Esophagus muscularis mucosa (tissue), 4 donors: ENCODE data around the gene COL11A2. TPM values are rescaled to one million over a fixed set of nuclear protein-coding genes. Genes with fewer than 3 reads are reported as not detected.

ENCODE experiments used
- DNase-seq: peaks from one replicate; pipeline ENCODE4 v3.0.0-alpha.2; 2017; ENCODE audit errors: extremely low spot score
- H3K27ac ChIP-seq, 4 donors: fragments of 200-600 bp; sonication (generic); replicated peaks in 1 of 4; 1 replicate in 3 of 4; 2 replicates in 1 of 4; pipeline ENCODE4 v1.5.1; 2016 to 2019; ENCODE audit warnings: mild to moderate bottlenecking in 1 of 4
- H3K27me3 ChIP-seq, 4 donors: fragments of 200-600 bp; sonication (generic); one replicate each; pipeline versions ENCODE4 v1.5.1 to v1.6.0; 2016 to 2019
- H3K36me3 ChIP-seq, 4 donors: fragments of 200-600 bp; sonication (generic); one replicate each; pipeline ENCODE4 v1.5.1; 2016 to 2019
- H3K4me1 ChIP-seq, 4 donors: fragments of 200-600 bp; sonication (generic); one replicate each; pipeline ENCODE4 v1.5.1; 2016 to 2019
- H3K4me3 ChIP-seq, 4 donors: fragments of 200-600 bp; sonication (generic); 1 replicate in 2 of 4; 2 replicates in 2 of 4; pipeline ENCODE4 v1.5.1; 2016 to 2019; ENCODE audit warnings: mild to moderate bottlenecking in 4 of 4, moderate library complexity in 1 of 4
- H3K9me3 ChIP-seq, 4 donors: fragments of 200-600 bp; sonication (generic); 1 replicate in 3 of 4; 2 replicates in 1 of 4; pipeline ENCODE4 v1.5.1; 2016 to 2019
- EP300 ChIP-seq: sonication (generic); formaldehyde crosslinking; IDR thresholded peaks from one replicate; pipeline ENCODE4 v1.6.1; 2017; ENCODE audit warnings: antibody characterized with exemption
- POLR2A ChIP-seq: fragments of 450-650 bp; IDR thresholded peaks from one replicate; pipeline ENCODE4 v1.6.1; 2017; ENCODE audit warnings: antibody characterized with exemption, moderate library complexity, mild to moderate bottlenecking, low read depth
- POLR2AphosphoS5 ChIP-seq, 2 donors: sonication (generic); formaldehyde crosslinking; IDR thresholded peaks; one replicate each; pipeline ENCODE4 v1.6.1; 2017; ENCODE audit warnings: antibody characterized with exemption in 2 of 2
- WGBS: methylation state at CpG from one replicate; pipeline ENCODE4 v1.1.5; 2018; 5-methylcytosine and 5-hydroxymethylcytosine counted together
- intact Hi-C: fragments of 100-400 bp; cut with DNase I; formaldehyde crosslinking; loops from one replicate; pipeline ENCODE4 v1.15.1; 2023
- total RNA-seq, 4 donors: library from RNA; depleted of rRNA; stranded (reverse); fragments of >200 nt; gene quantifications; one replicate each; pipeline versions ENCODE4 v1.1.0 to v1.2.1, GENCODE V29; 2016
- TF ChIP-seq, protein P1 (sequence below), 3 experiments: fragments of 200-600 bp in 2 of 3; fragments of 450-650 bp in 1 of 3; sonication (generic) in 2 of 3; IDR thresholded peaks; one replicate each; pipeline ENCODE4 v1.5.1; 2017 to 2019; ENCODE audit warnings: antibody characterized with exemption in 3 of 3, mild to moderate bottlenecking in 2 of 3, moderate library complexity in 1 of 3

Gene COL11A2
- total RNA-seq, 4 donors from 2014 or later, result 0.17 to 1.1 (median 0.19) TPM; not detected in 1

DNA sequence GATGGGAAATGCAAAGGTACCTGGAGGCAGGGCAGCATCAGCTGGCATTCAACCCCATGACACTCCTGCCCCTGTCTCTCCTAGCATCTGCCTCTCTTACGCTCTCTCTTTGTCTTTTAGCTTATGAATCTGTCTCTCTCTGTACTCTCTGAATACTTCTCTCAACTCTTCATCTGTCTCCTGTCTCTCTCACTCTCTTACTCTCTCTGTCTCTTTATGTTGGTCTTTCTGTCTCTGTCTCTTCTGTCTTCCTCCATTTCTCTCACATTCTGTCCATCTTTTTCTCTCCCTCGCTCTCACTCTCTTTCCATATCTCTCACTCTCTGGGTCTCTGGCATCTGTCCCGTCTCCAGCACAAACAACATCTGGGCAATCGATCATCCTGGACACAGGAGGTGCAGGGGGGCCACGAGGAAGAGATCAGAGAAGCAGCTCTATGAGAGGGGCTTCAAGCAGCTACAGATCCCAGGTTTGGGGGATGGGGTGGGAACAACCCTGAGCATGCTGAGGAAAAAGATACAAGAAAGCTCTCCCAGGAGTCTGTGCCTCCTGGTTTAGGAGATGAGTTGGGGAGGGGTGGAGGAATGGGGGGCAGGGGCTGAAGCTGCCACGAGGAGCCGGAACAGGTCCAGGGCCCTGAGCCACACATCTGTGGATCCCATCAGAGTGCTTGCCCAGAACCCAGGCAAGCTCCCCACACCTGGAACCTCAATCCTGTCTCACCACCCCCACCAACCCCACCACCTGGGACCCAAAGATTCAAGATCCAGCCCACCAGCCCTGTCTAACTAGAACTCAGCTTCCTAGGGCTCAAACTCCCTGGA is 2.4 kb downstream of the COL11A2 start:
- H3K36me3 ChIP-seq, result peaks cover 2 to 13% (median 10%) of the 10 kb centered on the region in 4 donors
- peaks cover 15 to 26% (median 23%) of the 10 kb centered on the region in 4 donors for H3K4me1 ChIP-seq
- TF ChIP-seq, protein P1, sequence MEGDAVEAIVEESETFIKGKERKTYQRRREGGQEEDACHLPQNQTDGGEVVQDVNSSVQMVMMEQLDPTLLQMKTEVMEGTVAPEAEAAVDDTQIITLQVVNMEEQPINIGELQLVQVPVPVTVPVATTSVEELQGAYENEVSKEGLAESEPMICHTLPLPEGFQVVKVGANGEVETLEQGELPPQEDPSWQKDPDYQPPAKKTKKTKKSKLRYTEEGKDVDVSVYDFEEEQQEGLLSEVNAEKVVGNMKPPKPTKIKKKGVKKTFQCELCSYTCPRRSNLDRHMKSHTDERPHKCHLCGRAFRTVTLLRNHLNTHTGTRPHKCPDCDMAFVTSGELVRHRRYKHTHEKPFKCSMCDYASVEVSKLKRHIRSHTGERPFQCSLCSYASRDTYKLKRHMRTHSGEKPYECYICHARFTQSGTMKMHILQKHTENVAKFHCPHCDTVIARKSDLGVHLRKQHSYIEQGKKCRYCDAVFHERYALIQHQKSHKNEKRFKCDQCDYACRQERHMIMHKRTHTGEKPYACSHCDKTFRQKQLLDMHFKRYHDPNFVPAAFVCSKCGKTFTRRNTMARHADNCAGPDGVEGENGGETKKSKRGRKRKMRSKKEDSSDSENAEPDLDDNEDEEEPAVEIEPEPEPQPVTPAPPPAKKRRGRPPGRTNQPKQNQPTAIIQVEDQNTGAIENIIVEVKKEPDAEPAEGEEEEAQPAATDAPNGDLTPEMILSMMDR (IDR thresholded peaks at IDR 0.05), result no peak
- TF ChIP-seq POLR2A (no peak), POLR2AphosphoS5 (IDR thresholded peaks at IDR 0.05) (no peak), EP300 (no peak)
- no peaks in the 10 kb centered on the region for H3K9me3 ChIP-seq
- intact Hi-C loops, result loop anchor here (5.0 kb wide), 1 partner anchor 57 kb away; no protein-coding TSS in a partner anchor
- no peak overlapping the region for H3K4me3 ChIP-seq
- H3K27me3 ChIP-seq, result peaks cover 0 to 74% (median 5%) of the 10 kb centered on the region in 4 donors
- WGBS, result 52% methylated on average over 7 of the region's 7 CpGs
- no peak overlapping the region for H3K27ac ChIP-seq
- no peak for DNase-seq

DNA sequence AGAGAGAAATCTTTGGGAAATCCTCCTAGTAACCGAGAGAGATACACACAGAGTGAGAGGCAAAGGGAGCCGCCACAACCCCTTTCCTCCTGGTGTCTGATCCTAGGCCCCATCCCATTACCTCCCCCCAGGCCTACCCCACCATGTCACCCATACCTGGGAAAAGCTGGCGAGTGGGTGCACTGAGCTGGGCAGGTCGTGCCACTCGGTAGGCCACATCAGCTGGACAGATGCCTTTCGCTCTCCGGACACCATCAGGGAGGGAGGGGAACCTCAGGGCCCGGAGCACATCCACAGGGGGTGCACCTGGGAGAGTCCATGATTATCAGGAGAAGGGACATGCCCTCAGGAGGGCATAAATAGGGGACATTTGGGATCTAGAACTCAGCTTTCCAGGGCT is 3.1 kb downstream of the COL11A2 start:
- peaks cover 0 to 6% (median 3%) of the 10 kb centered on the region in 4 donors for H3K36me3 ChIP-seq
- TF ChIP-seq EP300, result no peak
- TF ChIP-seq, protein P1 (IDR thresholded peaks at IDR 0.05), result no peak
- no peak for TF ChIP-seq POLR2A
- no peak for TF ChIP-seq POLR2AphosphoS5 (IDR thresholded peaks at IDR 0.05)
- intact Hi-C loops, result no loop called here
- no peak overlapping the region for H3K4me3 ChIP-seq
- H3K27ac ChIP-seq, result no peak overlapping the region
- H3K4me1 ChIP-seq, result peaks cover 15 to 26% (median 23%) of the 10 kb centered on the region in 4 donors
- H3K9me3 ChIP-seq, result no peaks in the 10 kb centered on the region
- H3K27me3 ChIP-seq, result peaks cover 0 to 77% (median 5%) of the 10 kb centered on the region in 4 donors
- DNase-seq, result no peak
- WGBS, result 90% methylated on average over 6 of the region's 8 CpGs

DNA sequence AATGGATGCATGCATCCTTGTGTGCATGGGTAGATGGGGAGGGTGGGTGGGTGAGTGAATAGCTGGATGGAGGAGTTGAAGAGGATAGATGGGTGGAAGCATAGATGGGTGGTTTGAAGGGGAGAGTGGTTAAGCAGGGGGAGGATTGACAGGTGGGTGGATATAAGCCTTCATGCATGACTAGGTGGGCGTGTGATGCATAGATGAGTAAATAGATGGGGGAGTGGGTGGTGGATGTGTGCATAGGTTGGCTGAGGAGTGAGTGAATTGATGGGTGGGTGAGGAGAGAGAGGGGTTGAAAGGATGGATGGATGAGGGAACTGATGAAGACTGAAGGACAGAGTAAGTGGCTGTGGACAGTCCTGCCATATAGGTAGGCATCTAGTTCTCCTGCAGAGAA is 4.5 kb downstream of the COL11A2 start:
- no peak overlapping the region for H3K4me3 ChIP-seq
- WGBS, result 86% methylated on average over 1 of the region's 1 CpG
- H3K27ac ChIP-seq, result no peak overlapping the region
- intact Hi-C loops, result no loop called here
- peaks cover 0 to 77% (median 5%) of the 10 kb centered on the region in 4 donors for H3K27me3 ChIP-seq
- no peaks in the 10 kb centered on the region for H3K36me3 ChIP-seq
- TF ChIP-seq, protein P1 (IDR thresholded peaks at IDR 0.05), result no peak
- TF ChIP-seq POLR2AphosphoS5 (IDR thresholded peaks at IDR 0.05), result no peak
- TF ChIP-seq EP300, result no peak
- no peak for TF ChIP-seq POLR2A
- DNase-seq, result no peak
- H3K4me1 ChIP-seq, result peaks cover 10 to 16% (median 15%) of the 10 kb centered on the region in 4 donors
- H3K9me3 ChIP-seq, result no peaks in the 10 kb centered on the region

DNA sequence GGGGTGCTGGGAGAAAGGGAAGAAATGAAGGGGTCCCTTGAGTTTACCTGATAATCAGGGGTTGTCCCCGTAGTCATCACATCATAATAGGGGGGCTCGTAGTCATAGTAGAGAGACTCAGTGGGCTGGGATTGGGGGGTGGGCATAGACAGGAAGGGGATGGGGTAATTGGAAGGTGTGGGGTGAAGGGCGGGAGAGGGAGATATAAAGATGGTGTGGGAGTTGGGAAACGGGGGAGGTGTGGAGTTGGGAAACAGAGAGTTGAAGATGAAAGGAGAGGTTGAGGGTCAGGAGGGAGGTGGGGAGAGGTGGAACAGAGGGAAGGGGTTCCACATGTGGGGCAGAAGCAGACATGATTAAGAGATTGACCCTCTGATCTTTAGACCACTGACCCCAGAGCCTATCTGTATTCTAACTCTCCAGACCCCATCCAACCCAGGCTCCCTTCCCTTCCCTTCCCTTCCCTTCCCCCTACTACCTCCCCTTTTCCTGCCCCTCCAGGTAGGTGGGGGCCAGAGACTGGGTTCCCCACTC is 6.5 kb downstream of the COL11A2 start:
- peaks cover 0 to 60% (median 4%) of the 10 kb centered on the region in 4 donors for H3K27me3 ChIP-seq
- H3K4me3 ChIP-seq, result no peak overlapping the region
- WGBS, result 87% methylated on average over 4 of the region's 4 CpGs
- no peaks in the 10 kb centered on the region for H3K4me1 ChIP-seq
- TF ChIP-seq EP300 (no peak), POLR2A (no peak), POLR2AphosphoS5 (IDR thresholded peaks at IDR 0.05) (no peak)
- TF ChIP-seq, protein P1 (IDR thresholded peaks at IDR 0.05), result no peak
- no peaks in the 10 kb centered on the region for H3K36me3 ChIP-seq
- intact Hi-C loops, result no loop called here
- no peak overlapping the region for H3K27ac ChIP-seq
- DNase-seq, result no peak
- no peaks in the 10 kb centered on the region for H3K9me3 ChIP-seq
